GM10847 (cell line): ENCODE measurements around the gene CD63.

Experiments
- POLR2A ChIP-seq: IDR thresholded peaks from 2 replicates; pipeline ENCODE4 v1.6.1; 2011; ENCODE audit not compliant: insufficient read length; ENCODE audit errors: extremely low read depth

Gene CD63

GRCh38 chr12:55729819-55730818 lies 1.3 kb upstream of the CD63 start:
- TF ChIP-seq POLR2A = no peak

GRCh38 chr12:55728186-55728938 lies 447 bp downstream of the CD63 start:
- TF ChIP-seq POLR2A = no peak

- no peak for TF ChIP-seq POLR2A
Observed at GRCh38 chr12:55727643-55728185, 1.1 kb downstream of the CD63 start.

DNA sequence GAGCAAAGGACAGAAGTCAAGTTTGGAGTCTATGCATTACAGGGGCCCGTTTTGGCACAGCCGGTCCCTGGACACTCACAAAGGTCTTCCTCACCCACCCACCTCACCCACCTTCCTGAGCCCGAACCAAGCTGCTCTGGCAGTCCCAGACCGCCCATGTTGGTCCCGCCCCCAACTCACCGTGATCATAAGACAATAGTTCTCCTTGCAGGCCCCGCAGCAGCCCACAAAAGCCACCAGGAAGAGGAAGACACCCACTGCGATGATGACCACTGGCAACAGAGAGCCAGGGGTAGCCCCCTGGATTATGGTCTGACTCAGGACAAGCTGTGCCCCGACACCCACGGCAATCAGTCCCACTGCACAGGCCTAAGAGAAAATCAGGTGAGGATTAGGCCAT lies 1.8 kb downstream of the CD63 start:
- no peak for TF ChIP-seq POLR2A

GRCh38 chr12:55725556-55725955 lies 3.3 kb downstream of the CD63 start:
- no peak for TF ChIP-seq POLR2A

DNA sequence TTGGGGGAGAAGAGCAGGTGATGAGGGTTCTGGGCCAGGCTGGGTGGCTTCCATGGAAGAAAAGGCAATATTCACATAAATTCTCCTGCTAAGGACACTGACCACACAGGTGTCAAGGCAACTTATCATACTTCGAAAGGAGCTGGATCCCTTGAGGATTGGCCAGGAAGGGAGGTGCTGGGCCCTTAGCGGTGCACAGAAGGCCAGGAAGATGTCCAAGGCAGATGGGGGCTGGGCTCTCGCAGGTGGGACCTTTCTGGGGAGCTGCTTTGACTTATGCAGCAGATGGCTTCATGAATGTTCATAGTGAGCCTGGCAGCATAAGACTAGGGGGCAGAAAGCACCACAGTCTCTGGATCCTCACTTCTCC lies 3.9 kb downstream of the CD63 start:
- no peak for TF ChIP-seq POLR2A

- TF ChIP-seq POLR2A = no peak
Observed at GRCh38 chr12:55724226-55724939, 4.4 kb downstream of the CD63 start.

- no peak for TF ChIP-seq POLR2A
Observed at GRCh38 chr12:55723516-55724225, 5.1 kb downstream of the CD63 start.

DNA sequence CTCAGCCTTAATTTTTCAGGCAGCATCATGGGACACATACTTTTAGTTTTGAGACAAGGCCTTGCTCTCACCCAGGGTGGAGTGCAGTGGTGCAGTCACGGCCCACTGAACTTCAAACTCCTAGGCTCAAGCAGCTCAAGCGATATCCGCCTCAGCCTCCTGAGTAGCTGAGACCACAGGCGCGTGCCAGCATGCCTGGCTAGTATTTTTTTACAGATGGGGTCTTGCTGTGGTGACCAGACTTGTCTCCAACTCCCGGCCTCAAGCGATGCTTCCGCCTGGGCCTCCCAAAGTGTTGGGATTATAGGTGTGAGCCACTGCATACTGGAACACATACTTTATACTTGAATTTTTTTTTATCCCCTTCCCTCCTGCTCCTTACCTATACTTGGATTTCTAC lies 5.9 kb downstream of the CD63 start:
- no peak for TF ChIP-seq POLR2A

GRCh38 chr12:55721601-55722213 lies 7.1 kb downstream of the CD63 start:
- no peak for TF ChIP-seq POLR2A

DNA sequence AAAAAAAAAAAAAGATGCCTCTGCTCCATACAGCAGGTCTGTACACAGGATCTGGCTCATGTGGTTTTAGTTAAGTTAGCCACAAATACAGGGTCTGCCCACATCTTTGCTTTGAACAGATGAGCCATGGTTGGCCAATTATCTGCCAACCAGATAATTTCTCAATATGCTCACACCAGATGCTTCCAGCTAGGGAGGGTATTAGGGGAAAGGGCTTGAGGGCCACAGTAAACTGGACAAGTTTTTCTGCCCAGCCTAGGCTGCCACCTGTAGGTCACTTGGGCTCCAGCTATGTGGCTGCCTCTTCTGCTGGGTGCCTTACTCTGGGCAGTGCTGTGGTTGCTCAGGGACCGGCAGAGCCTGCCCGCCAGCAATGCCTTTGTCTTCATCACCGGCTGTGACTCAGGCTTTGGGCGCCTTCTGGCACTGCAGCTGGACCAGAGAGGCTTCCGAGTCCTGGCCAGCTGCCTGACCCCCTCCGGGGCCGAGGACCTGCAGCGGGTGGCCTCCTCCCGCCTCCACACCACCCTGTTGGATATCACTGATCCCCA lies 7.8 kb downstream of the CD63 start:
- no peak for TF ChIP-seq POLR2A

DNA sequence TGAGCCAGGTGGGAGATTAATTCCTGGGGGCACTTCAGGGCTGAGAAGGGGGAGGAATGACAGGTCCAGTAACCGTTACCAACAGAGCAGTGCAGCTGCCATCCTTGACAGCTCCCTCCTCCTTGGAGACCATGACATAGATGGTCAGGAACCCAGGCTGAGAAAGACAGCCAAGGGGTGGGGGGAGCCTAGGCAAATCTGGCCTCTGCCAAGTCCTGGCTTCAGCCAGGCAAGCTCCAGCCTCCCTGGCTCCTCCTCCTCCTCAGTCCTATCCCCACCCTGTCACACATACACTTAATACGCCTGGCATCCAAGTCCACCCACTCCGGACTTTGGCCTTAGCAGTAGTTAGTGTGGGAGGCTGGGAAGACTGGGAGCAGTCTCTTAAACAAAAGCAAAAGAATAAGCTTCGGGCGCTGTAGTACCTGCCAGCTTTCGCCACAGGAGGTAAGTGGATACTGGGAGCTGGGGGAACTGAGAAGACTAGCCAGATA lies 8.7 kb downstream of the CD63 start, which contains the start of gene RDH5:
Gene RDH5 (plus strand): TSS at position 323 of the 494 bp plus-strand sequence. CDS start 792 bp downstream, outside the sequence.
- TF ChIP-seq POLR2A = no peak

DNA sequence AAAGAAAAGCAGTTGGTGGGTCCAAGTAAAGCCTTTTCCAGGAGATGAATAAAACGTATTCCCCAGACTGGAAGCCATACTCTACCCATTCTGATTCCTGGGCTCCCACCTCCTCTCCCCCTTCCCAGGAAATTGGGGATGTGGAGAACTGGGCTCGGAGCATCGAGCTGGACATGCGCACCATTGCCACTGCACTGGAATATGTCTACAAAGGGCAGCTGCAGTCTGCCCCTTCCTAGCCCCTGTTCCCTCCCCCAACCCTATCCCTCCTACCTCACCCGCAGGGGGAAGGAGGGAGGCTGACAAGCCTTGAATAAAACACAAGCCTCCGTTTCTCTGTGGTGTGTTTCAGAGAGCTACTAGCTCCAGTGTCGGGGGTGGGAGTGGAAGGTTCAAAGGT lies 9.4 kb downstream of the CD63 start:
- TF ChIP-seq POLR2A = no peak
